ENCODE measurements around the gene ADCY3. TPM values are rescaled to one million over a fixed set of nuclear protein-coding genes. Genes with fewer than 3 reads are reported as not detected.

Gene ADCY3
- polyA plus RNA-seq, 1 donor (not counting 4 experiments of a cell fraction or from before 2014, with no cell fraction given) = 33.2 TPM

- peaks cover 3% of the 10 kb centered on the region for H4K20me1 ChIP-seq (ENCODE audit: control insufficient read depth, extremely low read depth, insufficient read depth, low read length)
- no peak overlapping the region for H3K9ac ChIP-seq (ENCODE audit: control insufficient read depth, extremely low read depth, insufficient read depth, low read length)
- no peak overlapping the region for H3K27ac ChIP-seq (ENCODE audit: control insufficient read depth, insufficient read depth, low read length)
- dilution Hi-C loops (cut with MboI; ENCODE audit: extremely low pct_ligation_motif_present, low sequenced_read_pairs) = no loop called here
- H3K9me1 ChIP-seq (ENCODE audit: control insufficient read depth, extremely low read depth, insufficient read depth, low read length) = no peaks in the 10 kb centered on the region
- no peaks in the 10 kb centered on the region for H3K79me2 ChIP-seq (ENCODE audit: control insufficient read depth, insufficient read depth, low read length)
- H3K9me3 ChIP-seq (ENCODE audit: control insufficient read depth, low read depth, low read length) = no peaks in the 10 kb centered on the region
- no peak overlapping the region for H2AFZ ChIP-seq (ENCODE audit: control insufficient read depth, low read length)
- TF ChIP-seq, protein P1, sequence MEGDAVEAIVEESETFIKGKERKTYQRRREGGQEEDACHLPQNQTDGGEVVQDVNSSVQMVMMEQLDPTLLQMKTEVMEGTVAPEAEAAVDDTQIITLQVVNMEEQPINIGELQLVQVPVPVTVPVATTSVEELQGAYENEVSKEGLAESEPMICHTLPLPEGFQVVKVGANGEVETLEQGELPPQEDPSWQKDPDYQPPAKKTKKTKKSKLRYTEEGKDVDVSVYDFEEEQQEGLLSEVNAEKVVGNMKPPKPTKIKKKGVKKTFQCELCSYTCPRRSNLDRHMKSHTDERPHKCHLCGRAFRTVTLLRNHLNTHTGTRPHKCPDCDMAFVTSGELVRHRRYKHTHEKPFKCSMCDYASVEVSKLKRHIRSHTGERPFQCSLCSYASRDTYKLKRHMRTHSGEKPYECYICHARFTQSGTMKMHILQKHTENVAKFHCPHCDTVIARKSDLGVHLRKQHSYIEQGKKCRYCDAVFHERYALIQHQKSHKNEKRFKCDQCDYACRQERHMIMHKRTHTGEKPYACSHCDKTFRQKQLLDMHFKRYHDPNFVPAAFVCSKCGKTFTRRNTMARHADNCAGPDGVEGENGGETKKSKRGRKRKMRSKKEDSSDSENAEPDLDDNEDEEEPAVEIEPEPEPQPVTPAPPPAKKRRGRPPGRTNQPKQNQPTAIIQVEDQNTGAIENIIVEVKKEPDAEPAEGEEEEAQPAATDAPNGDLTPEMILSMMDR (optimal IDR thresholded peaks at IDR 0.05 in 1 of 3, IDR thresholded peaks at IDR 0.05 in 1 of 3, conservative IDR thresholded peaks at IDR 0.05 in 1 of 3; ENCODE audit: extremely low read depth in 1 of 3, insufficient read depth in 2 of 3, low read length in 3 of 3) = no peak
- TF ChIP-seq EZH2 (IDR thresholded peaks at IDR 0.05; ENCODE audit: low read length) = no peak
- H3K4me2 ChIP-seq (ENCODE audit: control insufficient read depth, extremely low read depth, insufficient read depth, low read depth, low read length) = no peak overlapping the region
- no peaks in the 10 kb centered on the region for H3K27me3 ChIP-seq (ENCODE audit: control insufficient read depth, extremely low read depth, insufficient read depth, low read length)
- FAIRE-seq (no peak), DNase-seq (ENCODE audit: low read depth, low spot score) (no peak)
- peaks cover 13 to 37% of the 10 kb centered on the region in 2 experiments for H3K36me3 ChIP-seq (ENCODE audit: control insufficient read depth in 2 of 2, extremely low read depth in 1 of 2, insufficient read depth in 2 of 2, low read length in 2 of 2)
- H3K4me3 ChIP-seq (ENCODE audit: control insufficient read depth in 2 of 3, extremely low read depth in 1 of 3, insufficient read depth in 2 of 3, low read depth in 1 of 3, low read length in 3 of 3) = no peak overlapping the region
- H3K4me1 ChIP-seq (ENCODE audit: control insufficient read depth, extremely low read depth, insufficient read depth, low read length) = no peaks in the 10 kb centered on the region
Observed at GRCh38 chr2:24822049-24822706, 97.9 kb downstream of the ADCY3 start.

GRCh38 chr2:24821433-24821891, 98.6 kb downstream of the ADCY3 start:
- dilution Hi-C loops (cut with MboI; ENCODE audit: extremely low pct_ligation_motif_present, low sequenced_read_pairs) = no loop called here
- H3K36me3 ChIP-seq (ENCODE audit: control insufficient read depth in 2 of 2, extremely low read depth in 1 of 2, insufficient read depth in 2 of 2, low read length in 2 of 2) = peaks cover 15 to 37% of the 10 kb centered on the region in 2 experiments
- DNase-seq (ENCODE audit: low read depth, low spot score) (no peak), FAIRE-seq (no peak)
- H3K4me1 ChIP-seq (ENCODE audit: control insufficient read depth, extremely low read depth, insufficient read depth, low read length) = no peaks in the 10 kb centered on the region
- no peak for TF ChIP-seq EZH2 (IDR thresholded peaks at IDR 0.05; ENCODE audit: low read length)
- TF ChIP-seq, protein P1 (optimal IDR thresholded peaks at IDR 0.05 in 1 of 3, IDR thresholded peaks at IDR 0.05 in 1 of 3, conservative IDR thresholded peaks at IDR 0.05 in 1 of 3; ENCODE audit: extremely low read depth in 1 of 3, insufficient read depth in 2 of 3, low read length in 3 of 3) = no peak
- no peak overlapping the region for H3K9ac ChIP-seq (ENCODE audit: control insufficient read depth, extremely low read depth, insufficient read depth, low read length)
- H3K9me1 ChIP-seq (ENCODE audit: control insufficient read depth, extremely low read depth, insufficient read depth, low read length) = no peaks in the 10 kb centered on the region
- no peaks in the 10 kb centered on the region for H3K79me2 ChIP-seq (ENCODE audit: control insufficient read depth, insufficient read depth, low read length)
- H3K27me3 ChIP-seq (ENCODE audit: control insufficient read depth, extremely low read depth, insufficient read depth, low read length) = no peaks in the 10 kb centered on the region
- H3K4me2 ChIP-seq (ENCODE audit: control insufficient read depth, extremely low read depth, insufficient read depth, low read depth, low read length) = no peak overlapping the region
- H4K20me1 ChIP-seq (ENCODE audit: control insufficient read depth, extremely low read depth, insufficient read depth, low read length) = peaks cover 3% of the 10 kb centered on the region
- no peak overlapping the region for H3K4me3 ChIP-seq (ENCODE audit: control insufficient read depth in 2 of 3, extremely low read depth in 1 of 3, insufficient read depth in 2 of 3, low read depth in 1 of 3, low read length in 3 of 3)
- H3K9me3 ChIP-seq (ENCODE audit: control insufficient read depth, low read depth, low read length) = no peaks in the 10 kb centered on the region
- no peak overlapping the region for H2AFZ ChIP-seq (ENCODE audit: control insufficient read depth, low read length)
- no peak overlapping the region for H3K27ac ChIP-seq (ENCODE audit: control insufficient read depth, insufficient read depth, low read length)

Data from keratinocyte (primary cell).